ENCODE data around the gene PGAM2. TPM values are rescaled to one million over a fixed set of nuclear protein-coding genes. Genes with fewer than 3 reads are reported as not detected.

PGAM2 gene
- total RNA-seq, 1 donor from 2014 or later = not detected

GRCh38 chr7:44084701-44085100 is 19.3 kb upstream of the PGAM2 start:
- TF ChIP-seq POLR2A (IDR thresholded peaks at IDR 0.05) = no peak
- no peak for TF ChIP-seq CTCF (IDR thresholded peaks at IDR 0.05)
- TF ChIP-seq POLR2AphosphoS5 (IDR thresholded peaks at IDR 0.05; ENCODE audit: insufficient read depth in 1 of 2, low read depth in 1 of 2) = no peak
- Histone ChIP-seq H3K27ac (peak overlapping the region; percentile 79), H3K36me3 (peaks cover 0 to 9% of the 10 kb centered on the region in 2 donors), H3K27me3 (no peaks in the 10 kb centered on the region), H3K9me3 (no peaks in the 10 kb centered on the region), H3K4me1 (peaks cover 76% of the 10 kb centered on the region), H3K4me3 (no peak overlapping the region)
- no peak for DNase-seq (ENCODE audit: extremely low spot score in 2 of 2)
- intact Hi-C loops (cut with DNase I) = no loop called here

GRCh38 chr7:44083796-44084195 is 18.4 kb upstream of the PGAM2 start:
- H3K4me1 ChIP-seq = peaks cover 73% of the 10 kb centered on the region
- no peak overlapping the region for H3K4me3 ChIP-seq
- H3K36me3 ChIP-seq = peaks cover 0 to 14% of the 10 kb centered on the region in 2 donors
- intact Hi-C loops (cut with DNase I) = loop anchor here (2.0 kb wide), 1 partner anchor 21 kb away; the partner anchor contains the start of gene AEBP1
- H3K9me3 ChIP-seq = no peaks in the 10 kb centered on the region
- peak overlapping the region; percentile 79 for H3K27ac ChIP-seq
- H3K27me3 ChIP-seq = no peaks in the 10 kb centered on the region
- TF ChIP-seq POLR2A (IDR thresholded peaks at IDR 0.05) (no peak), CTCF (IDR thresholded peaks at IDR 0.05) (no peak), POLR2AphosphoS5 (IDR thresholded peaks at IDR 0.05; ENCODE audit: insufficient read depth in 1 of 2, low read depth in 1 of 2) (no peak)
- DNase-seq (ENCODE audit: extremely low spot score in 2 of 2) = no peak

GRCh38 chr7:44082541-44083207 is 17.3 kb upstream of the PGAM2 start:
- H3K4me1 ChIP-seq = peaks cover 61% of the 10 kb centered on the region
- H3K4me3 ChIP-seq = peak overlapping the region; percentile 82 to 84
- no peaks in the 10 kb centered on the region for H3K27me3 ChIP-seq
- peaks cover 0 to 25% of the 10 kb centered on the region in 2 donors for H3K36me3 ChIP-seq
- H3K9me3 ChIP-seq = no peaks in the 10 kb centered on the region
- peak; percentile 98 to 99 for DNase-seq (ENCODE audit: extremely low spot score in 2 of 2)
- H3K27ac ChIP-seq = peak overlapping the region; percentile 89
- intact Hi-C loops (cut with DNase I) = loop anchor here (2.0 kb wide), 1 partner anchor 22 kb away; the partner anchor contains the start of gene AEBP1
- TF ChIP-seq POLR2AphosphoS5 (IDR thresholded peaks at IDR 0.05; ENCODE audit: insufficient read depth in 1 of 2, low read depth in 1 of 2) (peak; percentile 65 to 83), CTCF (IDR thresholded peaks at IDR 0.05) (no peak), POLR2A (IDR thresholded peaks at IDR 0.05) (peak in 1 of 2 donors; percentile 83)

- Histone ChIP-seq H3K9me3 (no peaks in the 10 kb centered on the region), H3K4me3 (peak overlapping the region; percentile 82 to 84), H3K36me3 (peaks cover 0 to 36% of the 10 kb centered on the region in 2 donors), H3K4me1 (peaks cover 50% of the 10 kb centered on the region), H3K27ac (peak overlapping the region; percentile 89), H3K27me3 (no peaks in the 10 kb centered on the region)
- intact Hi-C loops (cut with DNase I) = no loop called here
- no peak for DNase-seq (ENCODE audit: extremely low spot score in 2 of 2)
- no peak for TF ChIP-seq POLR2A (IDR thresholded peaks at IDR 0.05)
- no peak for TF ChIP-seq CTCF (IDR thresholded peaks at IDR 0.05)
These were observed 15.9 kb upstream of the PGAM2 start for GRCh38 chr7:44081266-44081748.

- H3K4me1 ChIP-seq = peaks cover 44% of the 10 kb centered on the region
- no peaks in the 10 kb centered on the region for H3K27me3 ChIP-seq
- no peak for TF ChIP-seq POLR2AphosphoS5 (IDR thresholded peaks at IDR 0.05; ENCODE audit: insufficient read depth in 1 of 2, low read depth in 1 of 2)
- H3K4me3 ChIP-seq = no peak overlapping the region
- H3K9me3 ChIP-seq = no peaks in the 10 kb centered on the region
- peaks cover 0 to 42% of the 10 kb centered on the region in 2 donors for H3K36me3 ChIP-seq
- DNase-seq (ENCODE audit: extremely low spot score in 2 of 2) = no peak
- peak overlapping the region; percentile 89 for H3K27ac ChIP-seq
- intact Hi-C loops (cut with DNase I) = no loop called here
These were observed 15.4 kb upstream of the PGAM2 start for GRCh38 chr7:44080686-44081265.
